Measurements from ENCODE around the gene APBB1.

The APBB1 gene

DNA sequence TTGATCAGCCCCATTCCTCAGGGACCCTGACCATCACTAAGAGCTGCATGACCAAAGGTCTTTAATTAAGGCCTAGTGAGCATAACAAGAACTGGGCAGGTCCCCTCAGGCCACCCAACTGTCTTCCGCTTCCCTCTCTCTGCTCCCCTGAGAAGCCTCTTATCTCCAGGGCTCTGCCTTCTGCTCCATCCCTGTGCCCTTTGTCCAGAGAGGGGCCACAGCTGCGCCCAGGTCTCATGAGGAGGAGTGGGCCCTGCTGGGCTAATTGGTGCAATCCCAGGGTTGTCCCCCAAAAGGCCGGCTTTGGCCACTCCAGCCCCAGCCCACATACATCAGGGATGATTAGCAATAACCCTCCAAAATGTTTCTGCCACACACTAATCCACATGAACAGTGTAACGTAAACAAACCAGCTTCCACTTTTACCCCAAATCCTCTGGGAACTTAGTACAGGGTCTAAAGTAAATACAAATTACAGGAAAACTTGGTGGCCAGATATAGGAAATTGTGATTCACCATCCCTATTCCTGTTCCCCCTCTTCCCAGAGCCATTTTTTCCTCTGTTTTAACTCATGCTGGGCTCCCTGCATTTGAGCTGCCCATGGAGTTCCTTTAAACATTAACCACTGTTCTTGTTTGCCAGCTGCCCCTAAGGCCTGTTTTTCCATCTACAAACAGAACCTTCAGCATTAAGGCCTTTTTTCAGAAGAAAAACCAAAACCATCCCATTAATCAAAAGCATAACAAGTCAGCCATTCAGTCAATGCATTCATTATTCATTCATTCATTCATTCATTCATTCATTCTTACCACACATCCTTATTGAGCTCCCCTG, 64.0 kb downstream of the APBB1 start:
- Histone ChIP-seq H3K4me1 (ENCODE audit: insufficient read depth, low read length, severe bottlenecking) (no peaks in the 10 kb centered on the region), H3F3A (ENCODE audit: insufficient read depth, low read length) (no peaks in the 10 kb centered on the region), H3K79me2 (ENCODE audit: insufficient read depth, low read length) (no peaks in the 10 kb centered on the region), H3K9ac (ENCODE audit: low read length) (no peak overlapping the region), H3K4me3 (ENCODE audit: low read depth, low read length, poor library complexity, severe bottlenecking) (no peak overlapping the region), H2AFZ (ENCODE audit: low read length) (no peak overlapping the region), H4K20me1 (ENCODE audit: insufficient read depth, low read length) (no peaks in the 10 kb centered on the region), H3K36me3 (ENCODE audit: insufficient read depth, low read length) (no peaks in the 10 kb centered on the region), H3K27me3 (ENCODE audit: insufficient read depth, low read length) (no peaks in the 10 kb centered on the region), H3K4me2 (ENCODE audit: low read length) (no peak overlapping the region), H3K27ac (ENCODE audit: low read depth, low read length, poor library complexity, severe bottlenecking) (no peak overlapping the region), H3K9me2 (ENCODE audit: low read depth, low read length) (no peaks in the 10 kb centered on the region), H3K9me3 (ENCODE audit: low read length) (no peaks in the 10 kb centered on the region)
- TF ChIP-seq, protein P1, sequence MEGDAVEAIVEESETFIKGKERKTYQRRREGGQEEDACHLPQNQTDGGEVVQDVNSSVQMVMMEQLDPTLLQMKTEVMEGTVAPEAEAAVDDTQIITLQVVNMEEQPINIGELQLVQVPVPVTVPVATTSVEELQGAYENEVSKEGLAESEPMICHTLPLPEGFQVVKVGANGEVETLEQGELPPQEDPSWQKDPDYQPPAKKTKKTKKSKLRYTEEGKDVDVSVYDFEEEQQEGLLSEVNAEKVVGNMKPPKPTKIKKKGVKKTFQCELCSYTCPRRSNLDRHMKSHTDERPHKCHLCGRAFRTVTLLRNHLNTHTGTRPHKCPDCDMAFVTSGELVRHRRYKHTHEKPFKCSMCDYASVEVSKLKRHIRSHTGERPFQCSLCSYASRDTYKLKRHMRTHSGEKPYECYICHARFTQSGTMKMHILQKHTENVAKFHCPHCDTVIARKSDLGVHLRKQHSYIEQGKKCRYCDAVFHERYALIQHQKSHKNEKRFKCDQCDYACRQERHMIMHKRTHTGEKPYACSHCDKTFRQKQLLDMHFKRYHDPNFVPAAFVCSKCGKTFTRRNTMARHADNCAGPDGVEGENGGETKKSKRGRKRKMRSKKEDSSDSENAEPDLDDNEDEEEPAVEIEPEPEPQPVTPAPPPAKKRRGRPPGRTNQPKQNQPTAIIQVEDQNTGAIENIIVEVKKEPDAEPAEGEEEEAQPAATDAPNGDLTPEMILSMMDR (IDR thresholded peaks at IDR 0.05; ENCODE audit: low read length): no peak
- no peak for TF ChIP-seq EZH2 (IDR thresholded peaks at IDR 0.05; ENCODE audit: borderline replicate concordance, low read length)

GRCh38 chr11:6353367-6353987, 65.4 kb downstream of the APBB1 start:
- H3F3A ChIP-seq (ENCODE audit: insufficient read depth, low read length): no peaks in the 10 kb centered on the region
- no peaks in the 10 kb centered on the region for H3K9me2 ChIP-seq (ENCODE audit: low read depth, low read length)
- H3K4me3 ChIP-seq (ENCODE audit: low read depth, low read length, poor library complexity, severe bottlenecking): no peak overlapping the region
- H2AFZ ChIP-seq (ENCODE audit: low read length): no peak overlapping the region
- no peak overlapping the region for H3K4me2 ChIP-seq (ENCODE audit: low read length)
- TF ChIP-seq, protein P1 (IDR thresholded peaks at IDR 0.05; ENCODE audit: low read length): peak; percentile 90
- no peak for TF ChIP-seq EZH2 (IDR thresholded peaks at IDR 0.05; ENCODE audit: borderline replicate concordance, low read length)
- no peaks in the 10 kb centered on the region for H3K79me2 ChIP-seq (ENCODE audit: insufficient read depth, low read length)
- H4K20me1 ChIP-seq (ENCODE audit: insufficient read depth, low read length): no peaks in the 10 kb centered on the region
- no peak overlapping the region for H3K27ac ChIP-seq (ENCODE audit: low read depth, low read length, poor library complexity, severe bottlenecking)
- H3K36me3 ChIP-seq (ENCODE audit: insufficient read depth, low read length): no peaks in the 10 kb centered on the region
- no peak overlapping the region for H3K9ac ChIP-seq (ENCODE audit: low read length)
- no peaks in the 10 kb centered on the region for H3K4me1 ChIP-seq (ENCODE audit: insufficient read depth, low read length, severe bottlenecking)
- no peaks in the 10 kb centered on the region for H3K27me3 ChIP-seq (ENCODE audit: insufficient read depth, low read length)
- no peaks in the 10 kb centered on the region for H3K9me3 ChIP-seq (ENCODE audit: low read length)

DNA sequence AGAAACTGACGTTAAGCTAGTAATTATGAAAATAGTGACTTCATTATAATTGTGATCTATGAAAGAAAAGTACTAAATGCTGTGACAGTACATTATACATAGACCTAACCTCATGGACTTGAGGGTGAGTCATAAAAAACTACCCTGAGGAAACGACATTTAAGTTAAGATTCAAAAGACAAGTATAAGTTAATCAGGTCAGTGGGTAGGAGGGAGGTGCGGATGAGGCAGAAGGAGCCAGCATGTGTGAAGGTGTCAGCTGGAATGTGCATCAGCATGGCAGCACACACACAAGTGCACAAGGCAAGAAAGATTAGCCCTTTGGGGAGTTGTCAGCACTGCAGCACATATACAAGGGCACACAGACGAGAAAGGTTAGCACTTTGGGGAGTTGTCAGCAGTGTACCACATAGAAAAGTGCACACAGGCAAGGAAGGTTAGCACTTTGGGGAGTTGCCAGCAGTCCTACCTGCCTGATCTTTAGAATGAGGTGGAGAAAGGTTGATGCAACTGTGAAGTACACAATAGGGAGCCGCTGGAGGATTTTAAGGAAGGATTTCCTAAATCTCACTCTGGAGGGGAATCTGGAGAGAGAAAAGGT, 67.0 kb downstream of the APBB1 start:
- Histone ChIP-seq H3K36me3 (ENCODE audit: insufficient read depth, low read length) (no peaks in the 10 kb centered on the region), H3K9me3 (ENCODE audit: low read length) (no peaks in the 10 kb centered on the region), H3K4me1 (ENCODE audit: insufficient read depth, low read length, severe bottlenecking) (no peaks in the 10 kb centered on the region), H3K4me2 (ENCODE audit: low read length) (no peak overlapping the region), H3F3A (ENCODE audit: insufficient read depth, low read length) (no peaks in the 10 kb centered on the region), H2AFZ (ENCODE audit: low read length) (no peak overlapping the region), H3K79me2 (ENCODE audit: insufficient read depth, low read length) (no peaks in the 10 kb centered on the region), H3K27ac (ENCODE audit: low read depth, low read length, poor library complexity, severe bottlenecking) (no peak overlapping the region), H3K27me3 (ENCODE audit: insufficient read depth, low read length) (no peaks in the 10 kb centered on the region), H4K20me1 (ENCODE audit: insufficient read depth, low read length) (no peaks in the 10 kb centered on the region), H3K9me2 (ENCODE audit: low read depth, low read length) (no peaks in the 10 kb centered on the region), H3K4me3 (ENCODE audit: low read depth, low read length, poor library complexity, severe bottlenecking) (no peak overlapping the region), H3K9ac (ENCODE audit: low read length) (no peak overlapping the region)
- TF ChIP-seq EZH2 (IDR thresholded peaks at IDR 0.05; ENCODE audit: borderline replicate concordance, low read length): no peak
- TF ChIP-seq, protein P1 (IDR thresholded peaks at IDR 0.05; ENCODE audit: low read length): no peak

Measured in OCI-LY1 (cell line).